Omental fat pad (tissue), 4 donors: ENCODE results near the gene ADAMTS19. TPM values are rescaled to one million over a fixed set of nuclear protein-coding genes. Genes with fewer than 3 reads are reported as not detected.
"Not testable (repeated sequence)": the region's sequence is repeated elsewhere in the genome, so short reads cannot be mapped to it uniquely, and the experiment has no call there.

ENCODE experiments used
- ATAC-seq: fragments of 150-250 bp; one replicate; pipeline ENCODE4 v1.9.1; 2016; ENCODE audit warnings: mild to moderate bottlenecking, moderate library complexity; ENCODE audit not compliant: low FRiP score
- DNase-seq: peaks from one replicate; pipeline ENCODE4 v3.0.0-alpha.2; 2019; ENCODE audit warnings: low spot score
- CTCF ChIP-seq, 3 donors: fragments of 450-650 bp; IDR thresholded peaks; one replicate each; pipeline ENCODE4 v1.5.1; 2016 to 2017; ENCODE audit warnings: antibody characterized with exemption in 3 of 3, mild to moderate bottlenecking in 3 of 3, moderate library complexity in 2 of 3
- total RNA-seq, 4 donors: library from RNA; depleted of rRNA; stranded (reverse); fragments of >200 nt; gene quantifications; one replicate each; pipeline ENCODE4 v1.1.0, GENCODE V29; 2016

ADAMTS19 gene
- total RNA-seq, 4 donors from 2014 or later, result 0.19 TPM; not detected in 3

DNA sequence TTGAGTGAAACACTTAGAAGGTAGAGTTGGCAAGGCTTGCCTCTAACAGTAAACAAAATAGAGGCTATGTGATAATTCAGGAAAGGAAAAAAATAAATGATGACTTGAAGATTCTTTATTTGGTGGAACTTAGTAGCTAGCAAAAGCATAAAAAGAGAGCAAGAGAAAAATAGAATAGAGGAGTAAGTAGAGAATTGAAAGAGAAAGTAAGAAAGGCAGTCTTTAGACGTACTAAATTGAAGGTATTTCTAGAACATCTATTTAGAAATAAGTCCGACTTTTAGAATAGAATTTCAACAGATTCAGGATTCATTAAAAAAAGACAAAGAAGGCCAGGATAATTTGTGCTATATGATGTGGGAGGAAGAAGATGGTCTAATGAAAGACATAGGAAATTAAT lies 159.7 kb downstream of the ADAMTS19 start:
- ATAC-seq, result no peak
- no peak for TF ChIP-seq CTCF (IDR thresholded peaks at IDR 0.05)
- DNase-seq, result no peak

GRCh38 chr5:129622531-129622930 lies 162.4 kb downstream of the ADAMTS19 start:
- DNase-seq (no peak), ATAC-seq (no peak)
- TF ChIP-seq CTCF (IDR thresholded peaks at IDR 0.05), result no peak

- no peak for ATAC-seq
- DNase-seq, result no peak
- no peak for TF ChIP-seq CTCF (IDR thresholded peaks at IDR 0.05)
These were observed 169.5 kb downstream of the ADAMTS19 start for GRCh38 chr5:129629575-129629974.

GRCh38 chr5:129630101-129630500 lies 170.0 kb downstream of the ADAMTS19 start:
- ATAC-seq (no peak), DNase-seq (no peak)
- TF ChIP-seq CTCF (IDR thresholded peaks at IDR 0.05), result no peak

GRCh38 chr5:129631961-129632360 lies 171.9 kb downstream of the ADAMTS19 start:
- DNase-seq, result no peak
- TF ChIP-seq CTCF (IDR thresholded peaks at IDR 0.05), result no peak
- no peak for ATAC-seq

GRCh38 chr5:129637501-129637900 lies 177.4 kb downstream of the ADAMTS19 start:
- not testable (repeated sequence) for ATAC-seq, DNase-seq

- TF ChIP-seq CTCF (IDR thresholded peaks at IDR 0.05), result no peak
- ATAC-seq (no peak), DNase-seq (no peak)
These were observed 179.2 kb downstream of the ADAMTS19 start for GRCh38 chr5:129639331-129639730.
